ENCODE data around the gene NT5C1B.

Gene NT5C1B

DNA sequence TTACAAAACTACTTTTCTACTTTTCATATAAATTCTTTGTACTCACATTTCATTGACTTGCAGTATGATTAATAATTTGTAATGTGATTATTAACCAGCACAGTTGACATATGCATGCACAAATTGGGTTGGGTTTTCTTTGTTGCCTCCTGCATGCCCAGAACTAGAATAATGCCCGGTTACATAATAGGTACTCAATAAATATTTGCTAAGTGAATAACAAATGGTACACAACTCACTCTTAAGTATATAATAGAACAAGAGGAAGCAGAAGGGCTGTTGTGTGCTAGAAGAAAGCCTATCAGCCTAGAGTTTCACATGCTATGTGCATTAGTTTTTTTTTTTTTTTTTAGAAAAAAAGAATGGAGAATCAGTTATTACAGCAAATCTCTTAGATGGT is 38.2 kb downstream of the NT5C1B start:
- DNase-seq (ENCODE audit: insufficient read length, low spot score) (no peak), FAIRE-seq (no peak)
- TF ChIP-seq POLR2A (IDR thresholded peaks at IDR 0.05; ENCODE audit: low read depth, low read length) = no peak

DNA sequence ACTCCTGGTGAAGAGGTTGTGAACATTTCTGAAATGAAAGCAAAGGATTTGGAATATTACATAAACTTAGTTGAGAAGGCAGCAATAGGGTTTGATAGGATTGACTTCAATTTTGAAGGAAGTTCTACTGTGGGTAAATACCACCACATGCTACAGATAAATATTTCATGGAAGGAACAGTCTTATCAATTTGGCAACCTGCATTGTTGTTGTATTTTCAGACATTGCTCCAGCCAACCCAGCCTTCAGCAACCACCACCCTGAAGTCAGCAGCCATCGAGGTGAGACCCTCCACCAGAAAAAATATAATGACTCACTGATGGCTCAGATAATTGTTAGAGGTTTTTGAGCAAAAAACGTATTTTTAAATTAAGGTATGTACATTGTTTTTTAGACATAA is 38.9 kb downstream of the NT5C1B start:
- no peak for FAIRE-seq
- DNase-seq (ENCODE audit: insufficient read length, low spot score) = no peak
- TF ChIP-seq POLR2A (IDR thresholded peaks at IDR 0.05; ENCODE audit: low read depth, low read length) = no peak

DNA sequence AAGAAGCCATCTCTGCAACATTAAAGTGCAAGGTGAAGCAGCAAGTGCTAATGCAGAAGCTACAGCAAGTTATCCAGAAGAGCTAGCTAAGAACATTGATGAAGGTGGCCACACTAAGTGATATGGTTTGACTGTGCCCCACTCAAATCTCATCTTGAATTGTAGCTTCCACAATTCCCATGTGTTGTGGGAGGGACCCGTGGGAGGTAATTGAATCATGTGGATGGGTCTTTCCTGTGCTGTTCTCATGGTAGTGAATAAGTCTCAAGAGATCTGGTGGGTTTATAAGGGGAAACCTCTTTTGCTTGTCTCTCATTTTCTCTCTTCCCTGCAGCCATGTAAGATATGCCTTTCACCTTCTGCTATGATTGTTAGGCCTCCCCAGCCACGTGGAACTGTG is 40.3 kb downstream of the NT5C1B start:
- no peak for FAIRE-seq
- DNase-seq (ENCODE audit: insufficient read length, low spot score) = no peak
- TF ChIP-seq POLR2A (IDR thresholded peaks at IDR 0.05; ENCODE audit: low read depth, low read length) = no peak

DNA sequence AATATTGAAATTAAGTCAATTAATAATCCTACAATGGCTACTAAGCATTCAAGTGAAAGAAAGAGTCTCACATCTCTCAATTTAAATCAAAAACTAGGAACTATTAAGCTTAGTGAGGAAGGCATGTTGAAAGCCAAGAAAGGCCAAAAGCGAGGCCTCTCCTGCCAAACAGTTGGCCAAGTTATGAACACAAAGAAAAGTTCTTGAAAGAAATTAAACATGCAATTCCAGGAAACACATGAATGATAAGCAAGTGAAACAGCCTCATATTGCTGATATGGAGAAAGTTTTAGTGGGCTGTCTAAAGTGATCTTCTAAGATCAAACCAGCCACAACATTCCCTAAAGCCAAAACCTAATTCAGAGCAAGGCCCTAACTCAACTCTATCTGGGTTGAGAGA is 40.7 kb downstream of the NT5C1B start:
- FAIRE-seq (no peak), DNase-seq (ENCODE audit: insufficient read length, low spot score) (no peak)
- TF ChIP-seq POLR2A (IDR thresholded peaks at IDR 0.05; ENCODE audit: low read depth, low read length) = no peak

DNA sequence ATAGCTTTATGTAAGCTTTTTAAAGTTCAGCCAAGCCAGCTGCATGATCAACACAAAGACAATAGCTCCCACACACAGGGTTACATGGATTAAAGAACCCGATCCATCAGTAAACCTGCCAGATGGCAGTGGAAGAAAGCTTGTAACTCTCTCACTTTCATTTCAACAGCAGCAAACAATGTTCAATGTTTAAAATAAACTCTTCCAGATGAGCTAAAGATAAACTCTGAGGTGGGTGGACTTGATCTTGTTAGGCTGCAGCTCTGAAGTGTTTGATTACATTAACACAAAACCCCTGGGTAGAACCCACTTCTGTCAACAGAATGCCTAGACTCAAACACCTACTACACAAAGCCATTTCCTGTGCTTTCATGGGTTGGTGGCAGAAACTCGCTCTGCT is 42.8 kb downstream of the NT5C1B start:
- TF ChIP-seq POLR2A (IDR thresholded peaks at IDR 0.05; ENCODE audit: low read depth, low read length) = no peak
- FAIRE-seq (no peak), DNase-seq (ENCODE audit: insufficient read length, low spot score) (no peak)

DNA sequence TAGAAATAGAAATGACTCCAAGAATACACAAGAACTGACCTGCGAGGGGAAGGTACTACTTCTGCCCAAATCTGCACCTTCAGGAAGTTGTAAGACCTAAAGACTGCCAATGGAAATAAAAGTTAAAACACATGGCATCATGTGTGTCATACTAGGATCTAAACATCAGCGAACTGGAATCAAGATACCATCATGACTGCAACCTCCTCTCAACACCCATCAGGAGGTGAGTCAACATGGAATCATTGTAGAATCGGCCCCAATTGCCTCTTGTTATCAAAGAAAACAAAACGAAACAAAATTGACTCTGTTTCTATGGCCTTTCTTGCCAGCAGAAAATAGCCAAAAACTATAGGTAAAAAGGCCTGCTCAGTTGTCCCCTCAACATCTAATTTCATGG is 44.0 kb downstream of the NT5C1B start:
- TF ChIP-seq POLR2A (IDR thresholded peaks at IDR 0.05; ENCODE audit: low read depth, low read length) = no peak
- FAIRE-seq (peak; percentile 93), DNase-seq (ENCODE audit: insufficient read length, low spot score) (no peak)

DNA sequence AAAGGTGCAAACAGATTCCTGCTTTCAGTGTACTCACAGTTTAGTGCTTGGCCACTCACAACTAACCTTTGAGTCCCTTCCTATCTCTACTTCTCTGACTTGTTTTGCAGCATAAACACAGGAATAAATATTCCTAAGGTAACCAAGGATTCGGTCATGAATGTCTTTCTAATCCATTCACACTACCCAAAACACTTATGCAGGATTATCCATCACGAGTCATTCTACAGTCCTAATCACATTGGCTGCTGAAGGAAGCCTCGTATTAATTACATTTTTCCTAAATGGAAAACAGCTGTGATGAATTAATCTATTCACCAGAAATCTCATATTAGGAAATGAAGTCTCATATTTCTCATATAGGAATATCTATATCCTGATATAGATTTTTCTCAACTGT is 45.2 kb downstream of the NT5C1B start:
- FAIRE-seq = no peak
- TF ChIP-seq POLR2A (IDR thresholded peaks at IDR 0.05; ENCODE audit: low read depth, low read length) = no peak

DNA sequence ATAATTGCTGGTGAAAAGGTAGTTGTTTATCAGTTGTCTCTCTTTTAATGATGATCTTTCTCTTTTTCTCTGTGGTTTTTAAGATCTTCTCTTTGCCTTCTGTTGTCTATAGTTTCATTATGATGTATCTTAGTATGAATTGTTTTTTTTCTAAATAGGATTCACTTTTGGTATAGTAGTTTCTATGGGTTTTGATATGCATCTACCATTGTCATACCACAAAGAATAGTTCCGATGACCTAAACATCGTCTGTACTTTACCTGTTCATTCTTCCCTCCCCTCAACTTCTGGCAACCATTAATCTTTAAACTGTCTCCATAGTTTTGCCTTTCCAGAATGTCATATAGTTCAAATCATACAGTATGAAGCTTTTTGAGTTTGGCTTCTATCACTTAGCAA is 48.5 kb downstream of the NT5C1B start:
- FAIRE-seq = no peak
- TF ChIP-seq POLR2A (IDR thresholded peaks at IDR 0.05; ENCODE audit: low read depth, low read length) = no peak
- DNase-seq (ENCODE audit: insufficient read length, low spot score) = no peak

More for the DNA sequence above, 45.2 kb downstream of the NT5C1B start:
- no peak for DNase-seq (ENCODE audit: insufficient read length, low spot score)

DNA sequence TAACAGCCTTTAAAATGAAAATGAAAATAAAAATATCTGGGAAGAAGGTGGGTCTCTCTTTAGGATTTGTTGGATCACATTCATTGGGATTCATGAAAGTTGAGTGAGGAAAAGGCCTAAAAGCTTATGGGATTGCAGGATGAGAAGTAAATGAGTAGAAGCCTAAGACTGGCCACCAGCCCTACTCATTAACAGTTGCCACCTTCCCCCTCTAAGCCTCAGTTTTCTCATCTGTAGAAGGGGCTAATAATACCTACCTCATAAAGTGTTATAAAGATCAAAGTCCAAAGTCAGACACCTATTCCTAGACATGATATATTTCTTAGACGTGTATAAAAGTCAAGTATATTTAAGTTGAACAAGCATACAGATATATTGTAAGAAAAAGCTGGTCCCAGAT is 52.7 kb downstream of the NT5C1B start:
- TF ChIP-seq POLR2A (IDR thresholded peaks at IDR 0.05; ENCODE audit: low read depth, low read length) = no peak
- DNase-seq (ENCODE audit: insufficient read length, low spot score) (no peak), FAIRE-seq (peak; percentile 20)

DNA sequence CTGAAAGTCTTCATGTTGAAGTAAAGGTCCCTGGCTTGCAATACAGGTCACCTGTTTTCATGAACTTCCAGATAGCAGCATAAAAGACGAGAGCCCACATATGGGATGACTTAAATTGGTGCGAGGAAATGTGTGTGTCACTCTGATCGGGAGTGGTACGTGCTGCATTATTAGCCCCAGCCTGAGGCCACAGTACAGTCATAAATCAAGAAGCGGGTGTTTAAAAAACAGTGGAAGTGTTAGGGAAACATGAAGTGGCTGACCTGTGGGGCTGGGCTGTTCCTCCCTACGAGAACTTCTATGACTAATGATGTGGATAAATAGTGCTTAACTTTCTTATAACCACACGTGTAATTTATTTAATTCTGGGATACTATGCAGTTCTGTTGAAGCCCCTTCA is 53.3 kb downstream of the NT5C1B start:
- TF ChIP-seq POLR2A (IDR thresholded peaks at IDR 0.05; ENCODE audit: low read depth, low read length) = no peak
- FAIRE-seq (peak; percentile 93), DNase-seq (ENCODE audit: insufficient read length, low spot score) (no peak)

DNA sequence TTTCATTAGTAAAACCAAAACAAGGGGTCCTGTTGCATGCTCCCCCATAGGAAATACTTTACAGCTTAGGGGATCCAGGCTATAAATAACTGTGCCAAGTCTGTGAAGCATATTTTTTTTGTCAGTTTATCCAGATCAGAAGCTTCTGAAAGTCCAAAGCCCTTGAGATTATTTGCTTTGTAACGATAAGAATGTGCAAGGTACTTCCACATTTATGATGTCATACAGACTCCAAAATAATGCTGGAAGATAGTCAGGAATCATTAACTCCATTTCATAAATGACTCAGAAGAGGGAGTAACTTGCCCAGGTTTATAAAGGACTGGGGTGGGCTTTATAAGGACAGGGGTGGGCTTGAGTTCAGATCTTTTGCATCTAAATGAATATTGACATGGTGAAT is 58.2 kb downstream of the NT5C1B start:
- TF ChIP-seq POLR2A (IDR thresholded peaks at IDR 0.05; ENCODE audit: low read depth, low read length) = no peak
- FAIRE-seq (no peak), DNase-seq (ENCODE audit: insufficient read length, low spot score) (no peak)

DNA sequence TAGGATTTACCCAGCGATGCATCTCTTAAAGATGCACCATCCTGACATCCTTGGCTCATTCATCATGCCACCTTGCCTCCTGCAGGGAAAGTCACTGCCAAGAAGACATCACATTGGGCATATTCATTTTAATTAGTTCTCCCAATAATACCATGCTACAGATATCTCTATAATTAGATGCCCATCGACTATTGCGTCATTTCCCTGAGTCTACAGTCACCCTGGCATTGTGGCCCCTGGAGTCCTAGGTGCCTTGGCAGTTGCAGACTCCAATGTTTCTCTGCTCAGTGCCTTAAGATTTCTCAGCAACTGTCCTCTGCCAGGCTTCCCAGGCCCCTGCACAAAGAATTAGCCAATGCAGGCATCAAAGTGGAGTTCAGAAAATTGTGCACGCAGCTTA is 61.5 kb downstream of the NT5C1B start:
- no peak for FAIRE-seq
- DNase-seq (ENCODE audit: insufficient read length, low spot score) = no peak
- TF ChIP-seq POLR2A (IDR thresholded peaks at IDR 0.05; ENCODE audit: low read depth, low read length) = no peak

DNA sequence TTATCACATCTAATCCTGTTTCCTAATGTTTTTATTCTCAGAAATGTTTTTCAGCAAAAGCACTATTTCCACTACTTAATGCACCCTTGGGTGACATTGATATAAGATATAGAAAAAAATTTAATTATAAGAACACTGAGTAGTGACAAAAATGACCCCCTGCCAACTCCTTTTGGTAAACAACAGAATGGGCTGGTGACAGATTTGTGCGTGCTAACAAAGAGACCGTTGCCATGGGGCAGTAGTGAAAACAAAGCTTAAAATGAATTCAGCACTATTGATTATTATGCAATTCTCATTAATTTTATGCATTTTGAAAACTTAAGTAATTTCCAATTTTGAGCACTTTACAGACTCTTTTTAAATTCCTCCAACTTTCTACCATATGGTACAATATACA is 62.0 kb downstream of the NT5C1B start:
- no peak for TF ChIP-seq POLR2A (IDR thresholded peaks at IDR 0.05; ENCODE audit: low read depth, low read length)
- no peak for FAIRE-seq
- DNase-seq (ENCODE audit: insufficient read length, low spot score) = no peak

DNA sequence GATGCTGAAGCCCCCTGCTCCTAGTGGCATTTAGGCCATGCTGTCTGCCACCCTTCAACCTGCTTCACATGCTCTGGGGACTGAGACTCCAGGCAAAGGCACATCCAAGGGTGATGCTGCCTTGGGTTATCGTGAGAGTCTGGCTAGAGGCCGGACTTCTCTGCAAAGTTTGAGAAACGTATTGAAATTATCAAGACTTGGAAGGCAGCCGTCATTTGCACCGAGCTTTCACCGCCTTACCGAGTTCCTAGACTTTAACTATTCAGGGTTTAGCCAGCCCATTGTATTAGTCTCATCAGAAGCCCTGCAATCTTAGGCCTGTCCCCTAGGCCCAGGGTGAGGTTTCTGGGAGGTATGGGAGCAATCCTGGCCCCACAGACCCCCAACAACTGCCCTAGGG is 62.9 kb downstream of the NT5C1B start:
- FAIRE-seq = no peak

DNA sequence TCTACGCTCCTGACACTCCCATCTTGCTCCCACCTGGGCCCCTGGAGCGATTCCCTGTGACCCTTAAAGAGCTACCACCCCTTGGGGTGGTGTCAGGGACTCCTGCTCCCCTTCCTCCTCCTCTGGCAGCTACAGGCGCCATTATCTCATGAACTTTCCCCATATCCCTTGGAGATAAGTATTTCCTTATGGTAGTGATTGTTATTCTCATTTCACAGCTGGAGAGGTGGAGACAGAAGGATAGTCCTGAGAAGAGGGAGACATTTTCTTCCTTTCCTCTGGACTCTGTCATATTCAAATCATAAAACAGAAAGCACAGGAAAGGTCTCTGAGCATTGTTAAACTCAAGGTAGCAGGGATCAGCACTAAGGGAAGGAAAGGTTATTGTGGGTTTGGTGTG is 63.5 kb downstream of the NT5C1B start:
- TF ChIP-seq POLR2A (IDR thresholded peaks at IDR 0.05; ENCODE audit: low read depth, low read length) = no peak
- DNase-seq (ENCODE audit: insufficient read length, low spot score) (no peak), FAIRE-seq (no peak)

More for the DNA sequence above, 62.9 kb downstream of the NT5C1B start:
- DNase-seq (ENCODE audit: insufficient read length, low spot score) = no peak
- no peak for TF ChIP-seq POLR2A (IDR thresholded peaks at IDR 0.05; ENCODE audit: low read depth, low read length)

DNA sequence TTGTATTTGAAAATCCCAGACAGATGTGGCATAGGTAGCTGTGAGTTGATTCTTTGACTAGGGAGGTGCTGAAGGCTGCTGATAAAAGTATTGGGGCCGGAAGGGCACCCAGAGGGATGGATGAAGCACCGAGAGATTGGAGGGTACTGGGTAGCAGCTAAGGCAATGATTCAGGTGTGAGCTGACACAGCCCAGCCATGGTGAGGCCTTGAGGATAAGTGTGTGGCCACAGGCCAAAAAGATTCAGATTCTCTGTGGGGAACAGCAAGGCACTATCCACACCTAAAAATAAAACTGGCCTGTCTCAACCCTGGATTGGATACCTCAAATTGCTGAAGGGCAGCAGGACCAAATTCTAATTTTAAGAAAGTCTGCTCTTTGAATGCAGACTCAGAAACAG is 64.1 kb downstream of the NT5C1B start:
- TF ChIP-seq POLR2A (IDR thresholded peaks at IDR 0.05; ENCODE audit: low read depth, low read length) = no peak
- FAIRE-seq (no peak), DNase-seq (ENCODE audit: insufficient read length, low spot score) (no peak)
